ENCODE results near the gene PAX7. TPM values are rescaled to one million over a fixed set of nuclear protein-coding genes. Genes with fewer than 3 reads are reported as not detected.

PAX7 gene
- polyA plus RNA-seq, 1 donor from 2014 or later = not detected

DNA sequence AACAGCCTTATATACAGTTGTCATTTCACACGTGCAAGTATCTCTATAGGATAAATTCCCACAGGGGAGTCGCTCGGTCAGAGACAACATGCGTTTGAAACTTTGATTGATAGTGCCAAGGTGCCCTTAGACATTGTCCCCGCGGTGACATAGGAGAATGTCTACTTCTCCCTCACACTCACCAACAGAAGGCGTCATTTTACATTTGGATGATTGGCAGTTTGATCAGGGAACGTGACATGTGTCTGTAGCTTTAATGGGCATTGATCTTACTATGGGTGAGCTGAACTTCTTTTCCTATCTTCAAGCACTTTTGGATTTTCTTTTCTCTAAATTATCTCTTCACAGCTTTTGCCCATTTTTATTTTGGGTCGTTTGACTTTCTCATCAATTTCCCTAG lies 42.6 kb upstream of the PAX7 start:
- Histone ChIP-seq H3K4me2 (ENCODE audit: low read length) (no peak overlapping the region), H3K27ac (ENCODE audit: low read length) (no peak overlapping the region), H4K20me1 (ENCODE audit: insufficient read depth) (no peaks in the 10 kb centered on the region), H3K79me2 (replicated peaks; ENCODE audit: insufficient read depth, low read length) (no peaks in the 10 kb centered on the region), H3K27me3 (ENCODE audit: insufficient read depth, low read depth, low read length) (no peaks in the 10 kb centered on the region), H3K9me3 (ENCODE audit: low read length) (no peaks in the 10 kb centered on the region), H3K4me3 (ENCODE audit: low read length) (no peak overlapping the region), H3K9ac (ENCODE audit: low read length) (no peak overlapping the region), H3F3A (ENCODE audit: insufficient read depth, low read length, poor library complexity, severe bottlenecking) (no peaks in the 10 kb centered on the region), H3K36me3 (ENCODE audit: insufficient read depth, low read length) (no peaks in the 10 kb centered on the region), H3K9me2 (ENCODE audit: insufficient read depth, low read length) (no peaks in the 10 kb centered on the region), H2AFZ (ENCODE audit: low read depth, low read length) (no peak overlapping the region)
- TF ChIP-seq, protein P1, sequence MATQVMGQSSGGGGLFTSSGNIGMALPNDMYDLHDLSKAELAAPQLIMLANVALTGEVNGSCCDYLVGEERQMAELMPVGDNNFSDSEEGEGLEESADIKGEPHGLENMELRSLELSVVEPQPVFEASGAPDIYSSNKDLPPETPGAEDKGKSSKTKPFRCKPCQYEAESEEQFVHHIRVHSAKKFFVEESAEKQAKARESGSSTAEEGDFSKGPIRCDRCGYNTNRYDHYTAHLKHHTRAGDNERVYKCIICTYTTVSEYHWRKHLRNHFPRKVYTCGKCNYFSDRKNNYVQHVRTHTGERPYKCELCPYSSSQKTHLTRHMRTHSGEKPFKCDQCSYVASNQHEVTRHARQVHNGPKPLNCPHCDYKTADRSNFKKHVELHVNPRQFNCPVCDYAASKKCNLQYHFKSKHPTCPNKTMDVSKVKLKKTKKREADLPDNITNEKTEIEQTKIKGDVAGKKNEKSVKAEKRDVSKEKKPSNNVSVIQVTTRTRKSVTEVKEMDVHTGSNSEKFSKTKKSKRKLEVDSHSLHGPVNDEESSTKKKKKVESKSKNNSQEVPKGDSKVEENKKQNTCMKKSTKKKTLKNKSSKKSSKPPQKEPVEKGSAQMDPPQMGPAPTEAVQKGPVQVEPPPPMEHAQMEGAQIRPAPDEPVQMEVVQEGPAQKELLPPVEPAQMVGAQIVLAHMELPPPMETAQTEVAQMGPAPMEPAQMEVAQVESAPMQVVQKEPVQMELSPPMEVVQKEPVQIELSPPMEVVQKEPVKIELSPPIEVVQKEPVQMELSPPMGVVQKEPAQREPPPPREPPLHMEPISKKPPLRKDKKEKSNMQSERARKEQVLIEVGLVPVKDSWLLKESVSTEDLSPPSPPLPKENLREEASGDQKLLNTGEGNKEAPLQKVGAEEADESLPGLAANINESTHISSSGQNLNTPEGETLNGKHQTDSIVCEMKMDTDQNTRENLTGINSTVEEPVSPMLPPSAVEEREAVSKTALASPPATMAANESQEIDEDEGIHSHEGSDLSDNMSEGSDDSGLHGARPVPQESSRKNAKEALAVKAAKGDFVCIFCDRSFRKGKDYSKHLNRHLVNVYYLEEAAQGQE (IDR thresholded peaks at IDR 0.05; ENCODE audit: borderline replicate concordance) = no peak
- TF ChIP-seq MXI1 (conservative IDR thresholded peaks at IDR 0.05; ENCODE audit: poor library complexity, severe bottlenecking) (no peak), RAD21 (conservative IDR thresholded peaks at IDR 0.05) (no peak), EP300 (conservative IDR thresholded peaks at IDR 0.05; ENCODE audit: poor library complexity, severe bottlenecking) (peak; percentile 49), EZH2 (IDR thresholded peaks at IDR 0.05; ENCODE audit: borderline replicate concordance, insufficient read depth, low read length, poor library complexity, severe bottlenecking) (no peak), POLR2AphosphoS5 (IDR thresholded peaks at IDR 0.05) (no peak), SMC3 (conservative IDR thresholded peaks at IDR 0.05; ENCODE audit: poor library complexity) (no peak)

DNA sequence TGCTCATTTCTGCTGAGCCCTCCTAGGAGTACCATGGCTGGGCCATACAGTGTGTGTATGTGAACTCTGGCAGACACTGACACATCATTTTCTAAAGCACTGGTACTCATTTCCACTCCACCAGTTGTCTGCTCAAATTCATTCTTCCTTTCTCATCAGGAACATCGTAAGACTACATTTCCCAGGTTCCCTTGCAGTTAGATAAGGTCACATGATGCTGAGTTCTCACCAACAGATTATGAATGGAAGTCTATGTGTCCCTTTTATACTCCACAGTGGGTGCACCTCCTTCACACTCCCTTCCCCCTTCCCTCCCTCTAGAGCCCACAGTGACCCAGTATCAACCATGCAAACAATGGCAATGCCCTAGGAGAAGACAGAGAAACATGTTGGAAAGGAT lies 38.3 kb upstream of the PAX7 start:
- no peaks in the 10 kb centered on the region for H3F3A ChIP-seq (ENCODE audit: insufficient read depth, low read length, poor library complexity, severe bottlenecking)
- no peaks in the 10 kb centered on the region for H3K36me3 ChIP-seq (ENCODE audit: insufficient read depth, low read length)
- H3K9me2 ChIP-seq (ENCODE audit: insufficient read depth, low read length) = no peaks in the 10 kb centered on the region
- H3K4me2 ChIP-seq (ENCODE audit: low read length) = no peak overlapping the region
- no peak overlapping the region for H3K4me3 ChIP-seq (ENCODE audit: low read length)
- H3K27me3 ChIP-seq (ENCODE audit: insufficient read depth, low read depth, low read length) = no peaks in the 10 kb centered on the region
- no peaks in the 10 kb centered on the region for H3K9me3 ChIP-seq (ENCODE audit: low read length)
- no peak overlapping the region for H3K27ac ChIP-seq (ENCODE audit: low read length)
- no peak overlapping the region for H3K9ac ChIP-seq (ENCODE audit: low read length)
- no peak for TF ChIP-seq CTCF (IDR thresholded peaks at IDR 0.05; ENCODE audit: poor library complexity, severe bottlenecking)
- TF ChIP-seq RAD21 (conservative IDR thresholded peaks at IDR 0.05) = no peak
- no peak for TF ChIP-seq TAF1 (IDR thresholded peaks at IDR 0.05; ENCODE audit: low read depth)
- TF ChIP-seq MXI1 (conservative IDR thresholded peaks at IDR 0.05; ENCODE audit: poor library complexity, severe bottlenecking) = no peak
- TF ChIP-seq POLR2AphosphoS5 (IDR thresholded peaks at IDR 0.05) = no peak
- TF ChIP-seq, protein P1 (IDR thresholded peaks at IDR 0.05; ENCODE audit: borderline replicate concordance) = no peak
- no peak for TF ChIP-seq EP300 (conservative IDR thresholded peaks at IDR 0.05; ENCODE audit: poor library complexity, severe bottlenecking)
- TF ChIP-seq EZH2 (IDR thresholded peaks at IDR 0.05; ENCODE audit: borderline replicate concordance, insufficient read depth, low read length, poor library complexity, severe bottlenecking) = no peak
- no peak for TF ChIP-seq SMC3 (conservative IDR thresholded peaks at IDR 0.05; ENCODE audit: poor library complexity)
- H2AFZ ChIP-seq (ENCODE audit: low read depth, low read length) = no peak overlapping the region
- H4K20me1 ChIP-seq (ENCODE audit: insufficient read depth) = no peaks in the 10 kb centered on the region
- no peaks in the 10 kb centered on the region for H3K79me2 ChIP-seq (replicated peaks; ENCODE audit: insufficient read depth, low read length)
